Transverse colon (tissue), 3 donors: ENCODE measurements around the gene ACTN4.

Experiments used
- POLR2A ChIP-seq: fragments of 450-650 bp; IDR thresholded peaks from one replicate; pipeline ENCODE4 v1.6.1; 2016; ENCODE audit warnings: antibody characterized with exemption, mild to moderate bottlenecking, moderate library complexity
- POLR2AphosphoS5 ChIP-seq, 3 donors: sonication (generic); formaldehyde crosslinking; IDR thresholded peaks; one replicate each; pipeline ENCODE4 v1.6.1; 2016; ENCODE audit warnings: antibody characterized with exemption in 3 of 3

DNA sequence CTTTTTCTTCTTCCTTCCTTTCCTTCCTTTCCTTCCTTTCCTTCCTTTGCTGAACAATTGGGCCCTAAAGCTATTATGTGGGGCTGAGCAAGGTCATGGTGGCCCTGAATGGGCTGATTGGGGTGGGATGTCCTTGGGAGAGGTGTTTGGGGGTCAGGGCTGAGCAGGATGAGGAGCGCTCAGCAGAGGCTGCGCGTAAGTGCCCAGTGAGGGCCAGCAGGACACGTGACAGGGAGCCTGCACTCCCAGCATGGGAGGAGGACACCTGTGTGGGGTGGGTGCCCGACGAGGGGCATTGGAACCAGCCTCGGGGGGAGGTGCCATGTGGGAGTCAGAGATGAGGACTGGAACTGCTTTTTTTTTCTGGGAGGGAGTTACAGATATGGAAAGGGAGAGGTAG is 131.3 kb downstream of the ACTN4 start:
- TF ChIP-seq POLR2A (no peak), POLR2AphosphoS5 (IDR thresholded peaks at IDR 0.05) (no peak)
